Fibroblast of lung (primary cell): Measurements from ENCODE around the gene SEZ6L.

Source experiments
- EZH2 ChIP-seq: IDR thresholded peaks from 2 replicates; pipeline ENCODE4 v1.5.1; 2012; ENCODE audit warnings: low read length, control low read depth, mild to moderate bottlenecking; ENCODE audit errors: missing control alignments
- TF ChIP-seq, protein P1 (sequence below), 2 donors: IDR thresholded peaks in 1 of 2; conservative IDR thresholded peaks in 1 of 2; 1 replicate in 1 of 2; 2 replicates in 1 of 2; pipeline ENCODE4 v1.5.1; 2011 to 2012; ENCODE audit warnings: low read length in 2 of 2, control low read depth in 1 of 2, inconsistent platforms in 1 of 2, low read depth in 1 of 2, mild to moderate bottlenecking in 1 of 2

DNA sequence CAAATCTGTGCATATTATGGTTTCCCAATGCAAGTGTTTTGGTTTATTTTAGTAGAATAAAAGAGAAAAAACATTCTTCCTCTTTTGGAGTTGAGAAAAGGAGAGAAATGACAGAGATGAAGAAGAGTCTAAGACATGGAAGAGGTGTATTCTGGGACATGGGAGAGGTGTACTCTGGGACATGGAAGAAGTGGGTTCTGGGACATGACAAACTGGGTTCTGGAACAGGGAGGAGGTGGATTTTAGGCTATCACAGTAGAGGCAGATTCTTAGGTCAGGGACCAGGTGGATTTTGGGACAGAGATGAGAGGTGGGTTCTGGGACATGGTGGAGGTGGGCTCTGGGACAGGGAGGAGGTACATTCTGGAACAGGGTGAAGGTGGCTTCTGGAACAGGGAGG lies 257.7 kb downstream of the SEZ6L start:
- TF ChIP-seq, protein P1, sequence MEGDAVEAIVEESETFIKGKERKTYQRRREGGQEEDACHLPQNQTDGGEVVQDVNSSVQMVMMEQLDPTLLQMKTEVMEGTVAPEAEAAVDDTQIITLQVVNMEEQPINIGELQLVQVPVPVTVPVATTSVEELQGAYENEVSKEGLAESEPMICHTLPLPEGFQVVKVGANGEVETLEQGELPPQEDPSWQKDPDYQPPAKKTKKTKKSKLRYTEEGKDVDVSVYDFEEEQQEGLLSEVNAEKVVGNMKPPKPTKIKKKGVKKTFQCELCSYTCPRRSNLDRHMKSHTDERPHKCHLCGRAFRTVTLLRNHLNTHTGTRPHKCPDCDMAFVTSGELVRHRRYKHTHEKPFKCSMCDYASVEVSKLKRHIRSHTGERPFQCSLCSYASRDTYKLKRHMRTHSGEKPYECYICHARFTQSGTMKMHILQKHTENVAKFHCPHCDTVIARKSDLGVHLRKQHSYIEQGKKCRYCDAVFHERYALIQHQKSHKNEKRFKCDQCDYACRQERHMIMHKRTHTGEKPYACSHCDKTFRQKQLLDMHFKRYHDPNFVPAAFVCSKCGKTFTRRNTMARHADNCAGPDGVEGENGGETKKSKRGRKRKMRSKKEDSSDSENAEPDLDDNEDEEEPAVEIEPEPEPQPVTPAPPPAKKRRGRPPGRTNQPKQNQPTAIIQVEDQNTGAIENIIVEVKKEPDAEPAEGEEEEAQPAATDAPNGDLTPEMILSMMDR (conservative IDR thresholded peaks at IDR 0.05 in 1 of 2, IDR thresholded peaks at IDR 0.05 in 1 of 2; ENCODE audit: low read depth in 1 of 2, low read length in 2 of 2): no peak
- no peak for TF ChIP-seq EZH2
